ENCODE results near the gene PIH1D1. TPM values are rescaled to one million over a fixed set of nuclear protein-coding genes. Genes with fewer than 3 reads are reported as not detected.

The PIH1D1 gene
- total RNA-seq, 4 donors from 2014 or later: 67.2 to 82.4 (median 72.5) TPM

DNA sequence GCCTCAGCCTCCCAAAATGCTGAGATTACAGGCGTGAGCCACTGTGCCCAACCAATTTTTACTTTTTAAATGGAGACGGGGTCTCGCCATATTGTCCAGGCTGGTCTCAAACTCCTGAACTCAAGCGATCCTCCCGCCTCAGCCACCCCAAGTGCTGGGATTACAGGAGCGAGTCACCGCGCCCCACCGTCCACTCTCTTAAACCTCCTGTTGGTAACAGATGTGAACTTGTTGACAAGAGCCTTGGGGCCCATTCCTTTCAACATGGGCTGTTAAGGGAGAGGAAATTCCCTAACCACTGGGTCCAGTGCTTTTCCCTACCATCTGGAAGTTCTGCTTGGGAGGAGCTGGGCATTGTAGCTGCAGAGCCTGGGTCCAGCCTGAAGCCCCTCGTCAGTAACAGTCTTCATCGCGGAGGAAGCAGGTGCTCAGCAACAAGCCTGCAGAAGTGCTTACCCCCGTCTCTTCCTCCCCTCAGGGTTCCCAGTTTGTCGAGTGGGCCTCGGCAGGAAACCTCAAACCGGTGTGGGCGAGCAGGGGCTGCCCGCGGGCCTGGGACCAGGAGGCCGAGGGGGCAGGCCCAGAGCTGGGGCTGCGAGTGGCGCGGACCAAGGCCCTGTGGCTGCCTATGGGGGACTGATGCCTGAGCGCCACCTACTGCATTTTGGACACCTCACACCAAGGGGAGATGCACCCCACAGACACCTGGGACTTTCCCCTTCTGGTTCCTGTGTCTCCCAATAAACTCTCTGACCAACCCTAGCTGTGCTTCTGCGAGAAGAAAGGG is 18.4 kb upstream of the PIH1D1 start:
- Histone ChIP-seq H3K27ac (peak overlapping the region in 3 of 4 donors; percentile 61 to 73 (median 66)), H3K4me1 (peaks cover 0 to 35% (median 20%) of the 10 kb centered on the region in 3 donors), H3K36me3 (peaks cover 0 to 51% of the 10 kb centered on the region in 2 donors), H3K27me3 (no peaks in the 10 kb centered on the region), H3K9me3 (no peaks in the 10 kb centered on the region), H3K4me3 (no peak overlapping the region)
- no peak for ATAC-seq
- no peak for TF ChIP-seq POLR2A (IDR thresholded peaks at IDR 0.05)
- TF ChIP-seq, protein P1, sequence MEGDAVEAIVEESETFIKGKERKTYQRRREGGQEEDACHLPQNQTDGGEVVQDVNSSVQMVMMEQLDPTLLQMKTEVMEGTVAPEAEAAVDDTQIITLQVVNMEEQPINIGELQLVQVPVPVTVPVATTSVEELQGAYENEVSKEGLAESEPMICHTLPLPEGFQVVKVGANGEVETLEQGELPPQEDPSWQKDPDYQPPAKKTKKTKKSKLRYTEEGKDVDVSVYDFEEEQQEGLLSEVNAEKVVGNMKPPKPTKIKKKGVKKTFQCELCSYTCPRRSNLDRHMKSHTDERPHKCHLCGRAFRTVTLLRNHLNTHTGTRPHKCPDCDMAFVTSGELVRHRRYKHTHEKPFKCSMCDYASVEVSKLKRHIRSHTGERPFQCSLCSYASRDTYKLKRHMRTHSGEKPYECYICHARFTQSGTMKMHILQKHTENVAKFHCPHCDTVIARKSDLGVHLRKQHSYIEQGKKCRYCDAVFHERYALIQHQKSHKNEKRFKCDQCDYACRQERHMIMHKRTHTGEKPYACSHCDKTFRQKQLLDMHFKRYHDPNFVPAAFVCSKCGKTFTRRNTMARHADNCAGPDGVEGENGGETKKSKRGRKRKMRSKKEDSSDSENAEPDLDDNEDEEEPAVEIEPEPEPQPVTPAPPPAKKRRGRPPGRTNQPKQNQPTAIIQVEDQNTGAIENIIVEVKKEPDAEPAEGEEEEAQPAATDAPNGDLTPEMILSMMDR (IDR thresholded peaks at IDR 0.05): no peak
- TF ChIP-seq EP300 (IDR thresholded peaks at IDR 0.05): no peak
- no peak for TF ChIP-seq POLR2AphosphoS5 (IDR thresholded peaks at IDR 0.05)
- WGBS, 2 donors (ENCODE audit: low coverage in 1 of 2): 72 to 95% methylated on average over 8 to 13 of the region's 25 CpGs

DNA sequence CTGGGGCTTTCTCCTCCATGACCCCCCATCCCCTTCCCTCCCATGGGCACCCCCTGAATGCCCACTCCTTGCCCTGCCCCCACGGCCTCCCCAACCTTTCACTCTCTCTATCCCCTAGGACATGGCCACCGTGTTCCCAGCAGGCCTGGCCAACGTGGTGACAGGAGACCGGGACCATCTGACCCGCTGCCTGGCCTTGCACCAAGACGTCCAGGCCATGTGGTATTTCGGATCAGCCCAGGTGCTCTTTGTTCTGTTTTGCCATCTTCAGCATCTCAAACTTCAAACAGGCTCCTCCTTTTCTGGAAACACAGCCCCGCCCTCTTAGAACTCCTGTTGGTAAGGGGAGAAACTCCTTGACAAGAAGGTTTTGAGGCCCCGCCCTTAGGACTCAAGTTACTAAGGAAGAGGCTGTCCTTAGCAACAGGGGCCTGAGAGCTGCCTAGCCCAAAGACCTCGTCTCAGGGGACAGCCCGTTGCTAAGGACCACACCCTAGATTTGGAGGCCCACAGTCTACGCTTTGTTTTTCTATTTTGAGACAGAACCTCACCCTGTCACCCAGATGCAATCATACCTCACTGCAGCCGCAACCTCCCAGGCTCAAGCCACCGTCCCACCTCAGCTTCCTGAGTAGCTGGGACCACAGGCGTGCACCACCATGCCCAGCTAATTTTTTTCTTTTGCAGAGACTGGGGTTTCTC is 17.3 kb upstream of the PIH1D1 start:
- H3K9me3 ChIP-seq: no peaks in the 10 kb centered on the region
- H3K36me3 ChIP-seq: peaks cover 0 to 62% of the 10 kb centered on the region in 2 donors
- WGBS, 2 donors (ENCODE audit: low coverage in 1 of 2): 43 to 52% methylated on average over 7 of the region's 15 CpGs
- H3K4me1 ChIP-seq: peaks cover 0 to 27% (median 20%) of the 10 kb centered on the region in 3 donors
- peak overlapping the region in 3 of 4 donors; percentile 65 to 82 (median 79) for H3K27ac ChIP-seq
- H3K4me3 ChIP-seq: no peak overlapping the region
- peak; percentile 93 for ATAC-seq
- TF ChIP-seq EP300 (IDR thresholded peaks at IDR 0.05) (no peak), POLR2A (IDR thresholded peaks at IDR 0.05) (no peak), POLR2AphosphoS5 (IDR thresholded peaks at IDR 0.05) (no peak)
- TF ChIP-seq, protein P1 (IDR thresholded peaks at IDR 0.05): no peak
- H3K27me3 ChIP-seq: no peaks in the 10 kb centered on the region

DNA sequence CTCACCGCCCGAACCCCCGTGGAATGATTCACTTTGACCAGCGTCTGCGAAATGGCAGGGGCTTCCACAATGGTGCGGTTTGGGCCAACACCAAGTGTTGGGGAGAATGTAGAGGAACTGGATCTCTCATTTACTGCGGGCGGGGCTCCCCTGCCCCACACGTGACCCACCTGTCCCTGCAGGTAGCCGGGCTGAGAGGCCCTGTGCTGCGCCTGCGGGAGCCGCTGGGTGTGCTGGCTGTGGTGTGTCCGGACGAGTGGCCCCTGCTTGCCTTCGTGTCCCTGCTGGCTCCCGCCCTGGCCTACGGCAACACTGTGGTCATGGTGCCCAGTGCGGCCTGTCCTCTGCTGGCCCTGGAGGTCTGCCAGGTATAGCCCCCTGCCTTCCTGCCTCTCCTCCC is 16.6 kb upstream of the PIH1D1 start:
- Histone ChIP-seq H3K4me3 (no peak overlapping the region), H3K27me3 (no peaks in the 10 kb centered on the region), H3K9me3 (no peaks in the 10 kb centered on the region), H3K27ac (peak overlapping the region in 3 of 4 donors; percentile 65 to 82 (median 79)), H3K36me3 (peaks cover 0 to 65% of the 10 kb centered on the region in 2 donors), H3K4me1 (peaks cover 0 to 20% (median 13%) of the 10 kb centered on the region in 3 donors)
- TF ChIP-seq POLR2A (IDR thresholded peaks at IDR 0.05): no peak
- TF ChIP-seq, protein P1 (IDR thresholded peaks at IDR 0.05): no peak
- TF ChIP-seq EP300 (IDR thresholded peaks at IDR 0.05): no peak
- TF ChIP-seq POLR2AphosphoS5 (IDR thresholded peaks at IDR 0.05): no peak
- 93 to 100% methylated on average over 4 to 6 of the region's 19 CpGs for WGBS, 2 donors (ENCODE audit: low coverage in 1 of 2)
- ATAC-seq: no peak

DNA sequence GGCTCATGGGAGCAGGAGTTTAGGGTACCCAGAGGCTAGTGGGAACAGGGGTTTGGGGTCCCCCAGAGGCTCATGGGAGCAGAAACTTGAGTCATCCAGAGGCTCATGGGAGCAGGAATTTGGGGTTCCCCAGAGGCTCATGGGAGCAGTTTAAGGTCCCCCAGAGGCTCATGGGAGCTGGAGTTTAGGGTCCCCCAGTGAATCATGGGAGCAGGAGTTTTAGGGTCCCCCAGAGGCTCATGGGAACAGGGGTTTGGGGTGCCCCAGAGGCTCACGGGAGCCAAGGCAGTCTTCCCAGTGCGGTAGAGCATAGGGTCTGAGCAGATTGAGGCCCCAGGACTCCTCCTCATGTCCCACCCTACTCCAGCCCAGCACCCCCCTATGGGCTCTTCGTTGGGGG is 13.8 kb upstream of the PIH1D1 start:
- Histone ChIP-seq H3K4me1 (peaks cover 0 to 16% (median 13%) of the 10 kb centered on the region in 3 donors), H3K9me3 (no peaks in the 10 kb centered on the region), H3K4me3 (no peak overlapping the region), H3K27ac (no peak overlapping the region), H3K27me3 (no peaks in the 10 kb centered on the region), H3K36me3 (peaks cover 0 to 81% of the 10 kb centered on the region in 2 donors)
- ATAC-seq: no peak
- 100% methylated on average over 2 of the region's 3 CpGs; no CpG with 5 or more reads in 1 of the 2 donors for WGBS, 2 donors (ENCODE audit: low coverage in 1 of 2)
- TF ChIP-seq, protein P1 (IDR thresholded peaks at IDR 0.05): no peak
- TF ChIP-seq POLR2A (IDR thresholded peaks at IDR 0.05) (no peak), EP300 (IDR thresholded peaks at IDR 0.05) (no peak), POLR2AphosphoS5 (IDR thresholded peaks at IDR 0.05) (no peak)
